Peyer's patch (tissue), 4 donors: Measurements from ENCODE around the gene NCCRP1.

ENCODE experiments used
- POLR2A ChIP-seq, 2 donors: fragments of 450-650 bp; IDR thresholded peaks; one replicate each; pipeline ENCODE4 v1.5.1; 2017; ENCODE audit warnings: antibody characterized with exemption in 2 of 2, mild to moderate bottlenecking in 2 of 2, moderate library complexity in 2 of 2
- TF ChIP-seq, protein P1 (sequence below), 6 experiments: fragments of 450-650 bp in 4 of 6; fragments of 200-600 bp in 2 of 6; sonication (generic) in 1 of 6; IDR thresholded peaks; one replicate each; pipeline ENCODE4 v1.5.1; 2017 to 2019; ENCODE audit warnings: antibody characterized with exemption in 6 of 6, mild to moderate bottlenecking in 3 of 6, moderate library complexity in 1 of 6

DNA sequence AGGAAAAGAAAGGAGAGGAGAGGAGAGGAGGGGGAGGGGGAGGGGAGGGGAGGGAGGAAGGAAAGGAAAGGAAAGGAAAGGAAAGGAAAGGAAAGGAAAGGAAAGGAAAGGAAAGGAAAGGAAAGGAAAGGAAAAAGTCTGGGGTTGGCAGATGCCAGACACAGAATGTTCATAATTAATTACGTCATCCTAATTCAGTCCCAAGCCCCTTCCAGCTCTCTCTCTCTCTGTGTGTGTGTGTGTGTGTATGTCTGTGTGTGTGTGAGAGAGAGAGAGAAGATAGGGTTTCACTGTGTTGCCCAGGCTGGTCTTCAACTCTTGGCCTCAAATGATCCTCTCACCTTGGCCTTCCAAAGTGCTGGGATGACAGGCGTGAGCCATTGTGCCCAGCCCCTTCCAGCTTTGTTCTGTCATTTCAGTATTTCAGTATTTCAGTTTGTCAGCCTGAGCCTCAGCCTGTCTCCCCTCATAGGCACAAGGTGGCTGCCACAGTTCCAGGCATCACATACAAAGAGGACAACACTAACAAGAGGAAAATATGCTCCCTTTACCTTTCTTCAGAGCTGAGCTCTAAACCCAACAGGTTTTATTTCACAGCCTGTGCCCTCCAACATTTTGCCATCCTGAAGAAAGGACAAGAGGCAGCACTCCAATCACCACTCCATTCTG is 33.5 kb downstream of the NCCRP1 start:
- TF ChIP-seq, protein P1, sequence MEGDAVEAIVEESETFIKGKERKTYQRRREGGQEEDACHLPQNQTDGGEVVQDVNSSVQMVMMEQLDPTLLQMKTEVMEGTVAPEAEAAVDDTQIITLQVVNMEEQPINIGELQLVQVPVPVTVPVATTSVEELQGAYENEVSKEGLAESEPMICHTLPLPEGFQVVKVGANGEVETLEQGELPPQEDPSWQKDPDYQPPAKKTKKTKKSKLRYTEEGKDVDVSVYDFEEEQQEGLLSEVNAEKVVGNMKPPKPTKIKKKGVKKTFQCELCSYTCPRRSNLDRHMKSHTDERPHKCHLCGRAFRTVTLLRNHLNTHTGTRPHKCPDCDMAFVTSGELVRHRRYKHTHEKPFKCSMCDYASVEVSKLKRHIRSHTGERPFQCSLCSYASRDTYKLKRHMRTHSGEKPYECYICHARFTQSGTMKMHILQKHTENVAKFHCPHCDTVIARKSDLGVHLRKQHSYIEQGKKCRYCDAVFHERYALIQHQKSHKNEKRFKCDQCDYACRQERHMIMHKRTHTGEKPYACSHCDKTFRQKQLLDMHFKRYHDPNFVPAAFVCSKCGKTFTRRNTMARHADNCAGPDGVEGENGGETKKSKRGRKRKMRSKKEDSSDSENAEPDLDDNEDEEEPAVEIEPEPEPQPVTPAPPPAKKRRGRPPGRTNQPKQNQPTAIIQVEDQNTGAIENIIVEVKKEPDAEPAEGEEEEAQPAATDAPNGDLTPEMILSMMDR (IDR thresholded peaks at IDR 0.05) = no peak
- TF ChIP-seq POLR2A (IDR thresholded peaks at IDR 0.05) = no peak
